LNCAP (cell line): ENCODE results near the gene RNF175.

Experiments used
- CTCF ChIP-seq: fragments of 450-650 bp; IDR thresholded peaks from 2 replicates; pipeline ENCODE4 v1.5.1; 2017; ENCODE audit warnings: mild to moderate bottlenecking

The RNF175 gene

DNA sequence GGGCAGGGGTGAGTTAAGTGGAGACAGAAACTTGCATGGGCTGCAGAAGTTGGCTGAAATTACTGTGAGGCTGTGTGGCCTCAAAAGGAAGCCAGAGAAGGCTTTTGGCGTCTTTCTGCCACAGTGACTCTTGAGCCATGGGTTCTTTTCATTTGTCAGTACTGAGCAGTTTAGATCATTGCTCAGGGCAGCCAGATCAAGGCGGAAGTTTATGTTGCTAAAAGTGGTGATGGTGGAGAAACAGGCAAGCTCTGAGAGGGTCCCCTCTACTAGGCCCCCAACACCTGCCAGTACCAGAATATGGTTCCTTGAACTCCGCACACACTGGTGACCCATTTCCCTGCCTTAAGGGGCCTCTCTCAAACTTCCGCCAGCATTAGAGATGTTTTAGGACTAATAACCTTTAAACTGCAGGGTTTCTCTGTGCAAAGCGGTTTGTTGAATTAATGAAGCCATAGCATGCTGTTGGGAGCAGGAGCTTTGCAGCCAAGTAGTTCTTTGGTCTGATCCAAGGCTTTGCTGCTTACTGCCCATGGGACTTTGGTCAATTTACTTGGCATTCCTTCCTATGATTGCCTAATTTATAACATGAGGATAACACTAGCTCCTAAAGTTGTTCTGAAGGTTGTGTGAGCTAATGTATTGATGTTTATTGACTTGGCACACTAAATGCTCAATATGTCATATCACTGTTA is 34.5 kb downstream of the RNF175 start:
- TF ChIP-seq CTCF: no peak

DNA sequence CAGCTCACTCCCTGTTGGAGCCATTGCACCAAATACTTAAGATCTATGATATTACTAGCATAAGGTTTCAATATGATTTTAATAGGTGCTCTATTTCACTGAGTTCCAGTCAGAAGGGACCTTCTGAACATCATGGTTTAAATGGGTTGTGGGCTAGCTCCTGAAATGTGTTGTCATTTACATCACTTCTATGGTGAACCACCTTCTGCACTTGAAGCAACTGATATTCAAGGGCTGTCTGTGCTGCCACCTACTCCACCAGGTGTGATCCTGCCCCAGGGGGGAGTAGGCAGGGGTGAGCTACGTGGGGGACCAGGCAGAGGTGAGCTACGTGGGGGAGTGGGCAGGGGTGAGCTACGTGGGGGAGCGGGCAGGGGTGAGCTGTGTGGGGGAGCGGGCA is 35.2 kb downstream of the RNF175 start:
- TF ChIP-seq CTCF: no peak

DNA sequence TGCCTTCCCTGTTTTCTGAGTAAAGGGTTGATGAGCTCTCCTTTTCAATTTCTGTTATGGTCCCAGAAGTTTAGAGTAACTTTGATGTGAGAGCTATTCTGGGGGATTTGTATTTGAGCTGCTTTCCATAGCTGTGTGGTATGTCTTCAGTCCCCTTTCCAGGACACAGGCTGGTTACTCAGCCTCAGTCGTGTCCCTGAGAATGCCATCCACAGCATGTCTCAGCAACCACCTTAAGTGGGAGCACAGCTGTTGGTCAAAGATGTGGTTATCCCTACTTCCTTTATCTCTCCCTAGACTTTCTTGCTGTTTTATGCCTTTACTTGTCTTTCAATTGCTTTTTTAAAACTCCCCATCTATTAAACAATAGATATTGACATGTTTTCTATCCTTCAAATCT is 37.8 kb downstream of the RNF175 start:
- no peak for TF ChIP-seq CTCF

- no peak for TF ChIP-seq CTCF
Measured at GRCh38 chr4:153713866-153714646, 45.8 kb downstream of the RNF175 start.

- TF ChIP-seq CTCF: no peak
Measured at GRCh38 chr4:153710681-153711080, 49.1 kb downstream of the RNF175 start.

DNA sequence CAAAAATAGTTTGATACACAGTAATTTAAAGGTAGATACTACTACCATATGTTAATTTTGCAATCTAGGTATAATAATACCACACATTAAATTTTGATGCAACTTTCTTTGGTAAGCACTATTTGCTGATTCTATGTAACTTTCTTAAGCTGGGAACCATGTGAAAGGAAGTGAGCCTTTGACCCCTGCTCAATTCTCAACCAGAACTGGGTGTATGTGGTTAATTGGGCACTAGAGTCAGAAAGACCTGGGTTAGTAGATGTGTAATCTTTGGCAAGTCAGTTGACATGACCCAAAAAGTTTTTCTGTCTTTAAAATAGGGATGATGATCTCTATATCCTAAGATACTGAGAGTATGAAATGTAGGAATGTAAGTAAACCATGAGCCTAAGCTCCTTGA is 53.3 kb downstream of the RNF175 start:
- TF ChIP-seq CTCF: no peak

- TF ChIP-seq CTCF: no peak
Measured at GRCh38 chr4:153705743-153706468, 53.9 kb downstream of the RNF175 start.
